ENCODE measurements around the gene ASPSCR1. TPM values are rescaled to one million over a fixed set of nuclear protein-coding genes. Genes with fewer than 3 reads are reported as not detected.

The ASPSCR1 gene
- total and polyA plus RNA-seq, 2 of the 13 experiments (the other 11 are each of a cell fraction or from before 2014, with no cell fraction given), result 274 to 314 TPM

GRCh38 chr17:82022981-82023446, 45.6 kb downstream of the ASPSCR1 start, which contains the start of gene LRRC45 (continued):
- TF ChIP-seq SETDB1 (CRISPR knock-in tag; IDR thresholded peaks at IDR 0.05; ENCODE audit: borderline replicate concordance) (no peak), ARID5B (CRISPR knock-in tag; IDR thresholded peaks at IDR 0.05) (no peak), ZNF646 (CRISPR knock-in tag; IDR thresholded peaks at IDR 0.05) (no peak), GABPA (IDR thresholded peaks at IDR 0.05; ENCODE audit: low read depth, low read length) (no peak), GABPA (CRISPR knock-in tag; IDR thresholded peaks at IDR 0.05; ENCODE audit: low read depth) (peak; percentile 56; the same call in 1 of the 2 replicates), ATF6 (CRISPR knock-in tag; conservative IDR thresholded peaks at IDR 0.05) (no peak), HMG20A (CRISPR knock-in tag; IDR thresholded peaks at IDR 0.05; ENCODE audit: borderline replicate concordance) (no peak), ARNTL (CRISPR knock-in tag; IDR thresholded peaks at IDR 0.05) (no peak), GABPB1 (CRISPR knock-in tag; IDR thresholded peaks at IDR 0.05) (peak; percentile 77), STAG1 (CRISPR knock-in tag; IDR thresholded peaks at IDR 0.05) (no peak), ZNF367 (CRISPR knock-in tag; IDR thresholded peaks at IDR 0.05; ENCODE audit: borderline replicate concordance) (no peak), STAT5B (CRISPR knock-in tag; IDR thresholded peaks at IDR 0.05) (no peak), SOX13 (IDR thresholded peaks at IDR 0.05) (no peak), SOX13 (CRISPR knock-in tag; conservative IDR thresholded peaks at IDR 0.05 in 1 of 2, IDR thresholded peaks at IDR 0.05 in 1 of 2) (no peak)
